Kidney epithelial cell (primary cell): Measurements from ENCODE around the gene TRIO. TPM values are rescaled to one million over a fixed set of nuclear protein-coding genes. Genes with fewer than 3 reads are reported as not detected.

Experiments
- DNase-seq: peaks from one replicate; pipeline ENCODE4 v3.0.0-alpha.2; 2010; ENCODE audit warnings: low read depth
- H3K27me3 ChIP-seq: 2 replicates; pipeline ENCODE4 v1.6.0; 2011; ENCODE audit warnings: low read length; ENCODE audit not compliant: control insufficient read depth, insufficient read depth
- H3K36me3 ChIP-seq: 2 replicates; pipeline ENCODE4 v1.5.1; 2011; ENCODE audit warnings: low read length; ENCODE audit not compliant: control insufficient read depth, insufficient read depth
- H3K4me3 ChIP-seq: 2 replicates; pipeline ENCODE4 v1.5.1; 2011; ENCODE audit warnings: low read depth, mild to moderate bottlenecking, control low read depth, low read length
- total RNA-seq: library from RNA; depleted of rRNA; stranded (reverse); fragments of >200 nt; gene quantifications from 2 replicates; pipeline ENCODE4 v1.2.3, GENCODE V29; 2015
- TF ChIP-seq, protein P1 (sequence below): IDR thresholded peaks from 2 replicates; pipeline ENCODE4 v1.5.1; 2011; ENCODE audit warnings: mild to moderate bottlenecking, moderate library complexity, low read length, control low read depth, inconsistent platforms; ENCODE audit not compliant: insufficient read depth, poor library complexity, severe bottlenecking

The TRIO gene
- total RNA-seq, 1 donor from 2014 or later = 174 TPM

DNA sequence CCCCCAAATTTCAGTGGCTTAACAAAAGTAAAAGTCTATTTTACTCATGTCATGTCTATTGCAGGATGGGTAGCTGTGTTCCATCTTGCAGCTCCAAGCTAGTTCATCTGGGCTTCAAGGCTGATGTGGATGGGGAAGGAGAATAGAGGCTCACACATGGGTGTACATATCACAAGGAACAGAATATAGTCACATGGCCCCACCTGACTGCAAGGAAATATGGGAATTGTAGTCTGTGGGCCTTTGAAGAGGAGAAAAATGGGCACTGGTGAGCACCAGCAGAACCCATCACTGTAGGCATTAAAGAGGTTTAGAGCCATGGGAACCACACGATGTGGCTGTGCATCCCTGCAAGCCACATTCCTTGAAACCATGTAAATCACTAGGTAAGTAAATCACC, 17.9 kb upstream of the TRIO start:
- H3K27me3 ChIP-seq = no peaks in the 10 kb centered on the region
- TF ChIP-seq, protein P1, sequence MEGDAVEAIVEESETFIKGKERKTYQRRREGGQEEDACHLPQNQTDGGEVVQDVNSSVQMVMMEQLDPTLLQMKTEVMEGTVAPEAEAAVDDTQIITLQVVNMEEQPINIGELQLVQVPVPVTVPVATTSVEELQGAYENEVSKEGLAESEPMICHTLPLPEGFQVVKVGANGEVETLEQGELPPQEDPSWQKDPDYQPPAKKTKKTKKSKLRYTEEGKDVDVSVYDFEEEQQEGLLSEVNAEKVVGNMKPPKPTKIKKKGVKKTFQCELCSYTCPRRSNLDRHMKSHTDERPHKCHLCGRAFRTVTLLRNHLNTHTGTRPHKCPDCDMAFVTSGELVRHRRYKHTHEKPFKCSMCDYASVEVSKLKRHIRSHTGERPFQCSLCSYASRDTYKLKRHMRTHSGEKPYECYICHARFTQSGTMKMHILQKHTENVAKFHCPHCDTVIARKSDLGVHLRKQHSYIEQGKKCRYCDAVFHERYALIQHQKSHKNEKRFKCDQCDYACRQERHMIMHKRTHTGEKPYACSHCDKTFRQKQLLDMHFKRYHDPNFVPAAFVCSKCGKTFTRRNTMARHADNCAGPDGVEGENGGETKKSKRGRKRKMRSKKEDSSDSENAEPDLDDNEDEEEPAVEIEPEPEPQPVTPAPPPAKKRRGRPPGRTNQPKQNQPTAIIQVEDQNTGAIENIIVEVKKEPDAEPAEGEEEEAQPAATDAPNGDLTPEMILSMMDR = no peak
- DNase-seq = no peak
- H3K36me3 ChIP-seq = no peaks in the 10 kb centered on the region
- H3K4me3 ChIP-seq = no peak overlapping the region

DNA sequence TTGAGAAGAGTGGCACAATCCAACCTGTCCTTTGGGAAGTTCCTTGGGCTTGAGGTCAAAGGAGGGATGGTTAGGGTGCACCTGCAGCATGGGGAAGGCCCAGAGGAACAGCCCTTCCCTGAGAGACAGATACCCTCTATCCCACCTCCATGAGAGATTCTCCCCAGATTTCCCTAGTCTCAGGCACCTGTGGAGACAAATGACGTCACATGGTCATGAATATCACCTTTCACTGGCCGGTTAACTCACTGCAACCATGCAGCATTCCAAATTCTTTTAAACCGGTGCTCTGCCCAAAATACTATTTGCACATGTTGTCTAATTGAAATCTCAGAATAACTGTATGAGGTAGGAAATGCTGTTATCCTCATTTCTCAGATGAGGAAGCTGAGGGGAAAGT, 15.6 kb upstream of the TRIO start:
- no peak for DNase-seq
- TF ChIP-seq, protein P1 = no peak
- Histone ChIP-seq H3K4me3 (no peak overlapping the region), H3K36me3 (no peaks in the 10 kb centered on the region), H3K27me3 (no peaks in the 10 kb centered on the region)

- H3K4me3 ChIP-seq = no peak overlapping the region
- H3K36me3 ChIP-seq = no peaks in the 10 kb centered on the region
- TF ChIP-seq, protein P1 = no peak
- DNase-seq = no peak
- H3K27me3 ChIP-seq = no peaks in the 10 kb centered on the region
These were observed 15.1 kb upstream of the TRIO start for GRCh38 chr5:14128079-14128478.

GRCh38 chr5:14129123-14129522, 14.0 kb upstream of the TRIO start:
- H3K27me3 ChIP-seq = no peaks in the 10 kb centered on the region

DNA sequence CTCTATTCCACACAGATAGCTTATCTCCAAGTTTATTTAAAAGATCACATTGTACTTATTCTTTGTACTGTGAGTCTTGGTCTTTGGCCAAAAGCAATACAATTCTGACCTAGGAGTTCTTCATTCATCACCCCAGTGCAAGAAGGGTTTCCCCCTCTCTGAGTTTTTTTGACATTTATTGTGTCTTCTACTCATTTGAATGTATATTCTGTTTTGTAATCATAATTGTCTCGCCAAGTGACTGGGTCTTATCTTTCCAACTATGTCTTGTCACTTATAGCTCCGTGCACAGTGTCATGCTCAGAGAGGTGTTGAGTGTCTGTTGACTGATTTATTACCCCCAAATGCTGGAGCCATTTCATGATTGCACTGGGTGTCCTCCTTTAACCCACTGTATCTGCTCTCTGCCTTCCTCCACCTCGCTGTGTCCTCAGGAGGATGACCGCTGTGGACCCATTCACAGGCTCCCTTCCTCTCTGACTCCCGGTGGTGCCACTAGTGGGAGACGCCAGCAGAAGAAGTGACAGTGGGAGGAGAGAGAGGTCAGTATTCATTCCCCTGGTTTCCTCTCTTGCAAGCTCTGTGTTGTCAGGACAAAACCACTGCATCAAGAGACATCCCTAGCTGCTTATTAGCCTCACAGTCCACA, 11.2 kb upstream of the TRIO start:
- H3K4me3 ChIP-seq = no peak overlapping the region
- DNase-seq = no peak
- TF ChIP-seq, protein P1 = no peak
- H3K27me3 ChIP-seq = no peaks in the 10 kb centered on the region
- H3K36me3 ChIP-seq = no peaks in the 10 kb centered on the region

More at GRCh38 chr5:14129123-14129522, 14.0 kb upstream of the TRIO start:
- H3K36me3 ChIP-seq = no peaks in the 10 kb centered on the region
- DNase-seq = no peak
- TF ChIP-seq, protein P1 = no peak
- H3K4me3 ChIP-seq = no peak overlapping the region

GRCh38 chr5:14133394-14133793, 9.7 kb upstream of the TRIO start:
- H3K27me3 ChIP-seq = no peaks in the 10 kb centered on the region
- DNase-seq = no peak
- TF ChIP-seq, protein P1 = no peak
- no peaks in the 10 kb centered on the region for H3K36me3 ChIP-seq
- no peak overlapping the region for H3K4me3 ChIP-seq
